ENCODE results near the gene NOP16.

DNA sequence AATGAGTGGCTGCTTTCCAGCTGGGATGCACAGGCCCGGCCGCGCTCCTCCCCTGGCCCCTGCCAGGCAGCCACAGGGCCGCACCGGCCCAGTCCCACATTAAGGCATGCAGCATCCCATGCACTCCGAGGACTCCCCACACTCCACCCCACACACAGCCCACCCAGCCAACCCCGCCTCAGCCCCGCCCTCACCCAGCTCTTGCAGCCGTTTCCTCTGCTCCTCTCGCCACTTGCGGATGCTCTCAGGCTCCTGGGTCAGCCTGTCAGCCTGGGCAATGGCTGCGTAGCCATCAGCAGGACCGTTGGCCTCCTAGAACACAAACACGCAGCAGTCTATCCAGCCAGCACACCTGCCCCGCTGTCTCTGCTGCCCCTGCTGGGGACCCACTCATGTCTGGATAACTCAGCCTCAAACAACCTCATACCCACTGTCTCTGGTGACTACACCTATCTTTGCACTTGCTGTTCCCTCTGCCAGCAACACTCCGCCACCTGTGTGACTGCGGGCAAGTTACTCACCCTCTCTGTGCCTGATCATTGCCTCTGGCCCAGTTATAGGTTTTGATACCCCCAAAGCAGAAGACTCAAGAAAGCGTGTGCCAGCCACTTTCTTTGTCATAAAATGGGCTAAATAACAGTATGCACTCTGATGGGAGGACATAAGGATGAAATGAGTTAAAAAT is 9.5 kb upstream of the NOP16 start:
- TF ChIP-seq FOXA1 (IDR thresholded peaks at IDR 0.05) (no peak), FOXK2 (IDR thresholded peaks at IDR 0.05) (no peak), L3MBTL2 (conservative IDR thresholded peaks at IDR 0.05) (no peak), HDGF (IDR thresholded peaks at IDR 0.05; ENCODE audit: borderline replicate concordance) (no peak), BHLHE40 (IDR thresholded peaks at IDR 0.05; ENCODE audit: borderline replicate concordance) (no peak), LEF1 (IDR thresholded peaks at IDR 0.05; ENCODE audit: borderline replicate concordance) (no peak), SP1 (IDR thresholded peaks at IDR 0.05) (no peak), FOXM1 (IDR thresholded peaks at IDR 0.05; ENCODE audit: borderline replicate concordance) (no peak), TARDBP (IDR thresholded peaks at IDR 0.05) (no peak), ZNF384 (IDR thresholded peaks at IDR 0.05) (no peak), SUZ12 (IDR thresholded peaks at IDR 0.05) (no peak), NFRKB (IDR thresholded peaks at IDR 0.05) (no peak)
- TF ChIP-seq, protein P1, sequence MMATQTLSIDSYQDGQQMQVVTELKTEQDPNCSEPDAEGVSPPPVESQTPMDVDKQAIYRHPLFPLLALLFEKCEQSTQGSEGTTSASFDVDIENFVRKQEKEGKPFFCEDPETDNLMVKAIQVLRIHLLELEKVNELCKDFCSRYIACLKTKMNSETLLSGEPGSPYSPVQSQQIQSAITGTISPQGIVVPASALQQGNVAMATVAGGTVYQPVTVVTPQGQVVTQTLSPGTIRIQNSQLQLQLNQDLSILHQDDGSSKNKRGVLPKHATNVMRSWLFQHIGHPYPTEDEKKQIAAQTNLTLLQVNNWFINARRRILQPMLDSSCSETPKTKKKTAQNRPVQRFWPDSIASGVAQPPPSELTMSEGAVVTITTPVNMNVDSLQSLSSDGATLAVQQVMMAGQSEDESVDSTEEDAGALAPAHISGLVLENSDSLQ (IDR thresholded peaks at IDR 0.05), result no peak

Data from HEK293T (cell line).